Osteocyte (in vitro differentiated cells): ENCODE data around the gene PPP1R8. TPM values are rescaled to one million over a fixed set of nuclear protein-coding genes. Genes with fewer than 3 reads are reported as not detected.

Source experiments
- DNase-seq: peaks from one replicate; pipeline ENCODE4 v3.0.0; 2021; ENCODE audit warnings: mixed read lengths; ENCODE audit not compliant: unreplicated experiment; ENCODE audit errors: extremely low spot score
- H3K27ac Mint-ChIP-seq: one replicate; pipeline ENCODE4 v1.8.0; 2021; ENCODE audit warnings: mild to moderate bottlenecking, mixed read lengths; ENCODE audit not compliant: unreplicated experiment
- H3K27me3 Mint-ChIP-seq: one replicate; pipeline ENCODE4 v1.8.0; 2021; ENCODE audit warnings: mixed read lengths; ENCODE audit not compliant: unreplicated experiment
- H3K36me3 Mint-ChIP-seq: one replicate; pipeline ENCODE4 v1.8.0; 2021; ENCODE audit warnings: mixed read lengths; ENCODE audit not compliant: unreplicated experiment
- H3K4me1 Mint-ChIP-seq: one replicate; pipeline ENCODE4 v1.8.0; 2021; ENCODE audit warnings: mixed read lengths; ENCODE audit not compliant: unreplicated experiment
- H3K4me3 Mint-ChIP-seq: one replicate; pipeline ENCODE4 v1.8.0; 2021; ENCODE audit warnings: mild to moderate bottlenecking, moderate library complexity, mixed read lengths; ENCODE audit not compliant: unreplicated experiment
- H3K9me3 Mint-ChIP-seq: one replicate; pipeline ENCODE4 v1.8.0; 2021; ENCODE audit warnings: mixed read lengths; ENCODE audit not compliant: unreplicated experiment
- CTCF ChIP-seq: fragments of 200-600 bp; sonication (generic); IDR thresholded peaks from 2 replicates; pipeline ENCODE4 v1.5.0; 2021; ENCODE audit warnings: antibody characterized with exemption, mild to moderate bottlenecking, moderate library complexity
- total RNA-seq: library from RNA; stranded (reverse); gene quantifications from 2 replicates; pipeline ENCODE4 v1.2.1, GENCODE V29; 2021

The PPP1R8 gene
- total RNA-seq, 1 donor from 2014 or later: 49.6 TPM

GRCh38 chr1:27873671-27874384 lies 43.2 kb downstream of the PPP1R8 start:
- H3K9me3 Mint-ChIP-seq: no peaks in the 10 kb centered on the region
- TF ChIP-seq CTCF: no peak
- no peak overlapping the region for H3K27ac Mint-ChIP-seq
- H3K4me1 Mint-ChIP-seq: peaks cover 16% of the 10 kb centered on the region
- no peaks in the 10 kb centered on the region for H3K36me3 Mint-ChIP-seq
- no peaks in the 10 kb centered on the region for H3K27me3 Mint-ChIP-seq
- DNase-seq: no peak
- H3K4me3 Mint-ChIP-seq: peak overlapping the region; percentile 32

GRCh38 chr1:27876341-27877114 lies 45.9 kb downstream of the PPP1R8 start:
- H3K36me3 Mint-ChIP-seq: no peaks in the 10 kb centered on the region
- H3K4me3 Mint-ChIP-seq: no peak overlapping the region
- no peaks in the 10 kb centered on the region for H3K27me3 Mint-ChIP-seq
- H3K4me1 Mint-ChIP-seq: peaks cover 16% of the 10 kb centered on the region
- no peak for DNase-seq
- no peaks in the 10 kb centered on the region for H3K9me3 Mint-ChIP-seq
- H3K27ac Mint-ChIP-seq: no peak overlapping the region
- no peak for TF ChIP-seq CTCF

- no peak for DNase-seq
- H3K36me3 Mint-ChIP-seq: no peaks in the 10 kb centered on the region
- peaks cover 13% of the 10 kb centered on the region for H3K4me1 Mint-ChIP-seq
- no peak for TF ChIP-seq CTCF
- no peak overlapping the region for H3K27ac Mint-ChIP-seq
- H3K4me3 Mint-ChIP-seq: no peak overlapping the region
- H3K9me3 Mint-ChIP-seq: no peaks in the 10 kb centered on the region
- H3K27me3 Mint-ChIP-seq: no peaks in the 10 kb centered on the region
Measured at GRCh38 chr1:27877115-27877416, 46.5 kb downstream of the PPP1R8 start.

GRCh38 chr1:27878039-27878438 lies 47.5 kb downstream of the PPP1R8 start:
- H3K27ac Mint-ChIP-seq: no peak overlapping the region
- H3K9me3 Mint-ChIP-seq: no peaks in the 10 kb centered on the region
- H3K36me3 Mint-ChIP-seq: no peaks in the 10 kb centered on the region
- peaks cover 9% of the 10 kb centered on the region for H3K4me1 Mint-ChIP-seq
- no peak for TF ChIP-seq CTCF
- no peak overlapping the region for H3K4me3 Mint-ChIP-seq
- DNase-seq: no peak
- no peaks in the 10 kb centered on the region for H3K27me3 Mint-ChIP-seq

- Mint-ChIP-seq H3K27me3 (no peaks in the 10 kb centered on the region), H3K9me3 (no peaks in the 10 kb centered on the region), H3K4me3 (no peak overlapping the region), H3K27ac (no peak overlapping the region), H3K4me1 (peaks cover 6% of the 10 kb centered on the region), H3K36me3 (no peaks in the 10 kb centered on the region)
- no peak for TF ChIP-seq CTCF
- DNase-seq: no peak
Measured at GRCh38 chr1:27878787-27879335, 48.3 kb downstream of the PPP1R8 start.
